HG03064 (cell line): ENCODE measurements around the gene RBM8A.
A peak's percentile ranks its signal among the peaks of the same experiment; 100 is the strongest.

Source experiments
- ATAC-seq: cut with Tn5 transposase; IDR thresholded peaks from one replicate; pipeline ENCODE4 v1.9.1; 2021; ENCODE audit warnings: low read depth; ENCODE audit not compliant: unreplicated experiment

RBM8A gene

GRCh38 chr1:145918144-145918991, 8.9 kb downstream of the RBM8A start, which contains the start of gene PEX11B:
PEX11B (minus strand) TSS chr1:145918717; CDS start chr1:145918688, 29 bp downstream.
- peak; percentile 93 for ATAC-seq

GRCh38 chr1:145917595-145917994, 9.7 kb downstream of the RBM8A start:
- no peak for ATAC-seq

GRCh38 chr1:145916745-145917144, 10.5 kb downstream of the RBM8A start:
- no peak for ATAC-seq

GRCh38 chr1:145912128-145912641, 15.1 kb downstream of the RBM8A start:
- no peak for ATAC-seq

- ATAC-seq, result no peak
These were observed 18.6 kb downstream of the RBM8A start for GRCh38 chr1:145908653-145909052.

GRCh38 chr1:145906954-145907753, 20.1 kb downstream of the RBM8A start:
- no peak for ATAC-seq

- no peak for ATAC-seq
These were observed 25.8 kb downstream of the RBM8A start for GRCh38 chr1:145901312-145902021.

GRCh38 chr1:145898756-145899155, 28.5 kb downstream of the RBM8A start:
- ATAC-seq, result no peak

- no peak for ATAC-seq
These were observed 29.3 kb downstream of the RBM8A start for GRCh38 chr1:145897969-145898368.

- no peak for ATAC-seq
These were observed 31.8 kb downstream of the RBM8A start for GRCh38 chr1:145895471-145895870.

GRCh38 chr1:145893306-145894055, 33.8 kb downstream of the RBM8A start:
- no peak for ATAC-seq

- no peak for ATAC-seq
These were observed 34.7 kb downstream of the RBM8A start for GRCh38 chr1:145892486-145893087.

- no peak for ATAC-seq
These were observed 35.4 kb downstream of the RBM8A start for GRCh38 chr1:145891587-145892485.

- no peak for ATAC-seq
These were observed 36.1 kb downstream of the RBM8A start for GRCh38 chr1:145891143-145891542.

- no peak for ATAC-seq
These were observed 37.6 kb downstream of the RBM8A start for GRCh38 chr1:145889722-145890121.

- no peak for ATAC-seq
These were observed 39.7 kb downstream of the RBM8A start for GRCh38 chr1:145887631-145888030.

GRCh38 chr1:145886816-145887215, 40.5 kb downstream of the RBM8A start:
- no peak for ATAC-seq

GRCh38 chr1:145886390-145886789, 40.9 kb downstream of the RBM8A start:
- no peak for ATAC-seq
